GM12872 (cell line): ENCODE measurements around the gene FOXK1.

Experiments used
- CTCF ChIP-seq: IDR thresholded peaks from 3 replicates; pipeline ENCODE4 v1.5.1; 2011; ENCODE audit warnings: low read depth, mild to moderate bottlenecking, low read length, moderate library complexity; ENCODE audit not compliant: insufficient read depth

FOXK1 gene

GRCh38 chr7:4775250-4775847 is 93.3 kb downstream of the FOXK1 start, which contains the start of gene AP5Z1:
TSS of gene AP5Z1 (plus strand) at chr7:4775623. CDS start at chr7:4775716, 93 bp downstream.
- no peak for TF ChIP-seq CTCF

- no peak for TF ChIP-seq CTCF
Observed at GRCh38 chr7:4775848-4776623, 93.9 kb downstream of the FOXK1 start.

GRCh38 chr7:4779118-4779517 is 97.0 kb downstream of the FOXK1 start:
- TF ChIP-seq CTCF, result no peak

GRCh38 chr7:4781366-4782069 is 99.4 kb downstream of the FOXK1 start:
- no peak for TF ChIP-seq CTCF

- no peak for TF ChIP-seq CTCF
Observed at GRCh38 chr7:4782333-4783291, 100.5 kb downstream of the FOXK1 start.

GRCh38 chr7:4783292-4783652 is 101.2 kb downstream of the FOXK1 start:
- TF ChIP-seq CTCF, result no peak
